ENCODE results near the gene DUSP3. TPM values are rescaled to one million over a fixed set of nuclear protein-coding genes. Genes with fewer than 3 reads are reported as not detected.

Gene DUSP3
- total and polyA plus RNA-seq, 2 experiments from 2014 or later: 23.1 to 24.9 TPM

- H3K27me3 ChIP-seq (replicated peaks; ENCODE audit: insufficient read depth): 0 out of 2 replicates have a peak, but pooled peaks cover 13% of the 10 kb centered on the region
- H2AFZ ChIP-seq: no peak overlapping the region
- H4K20me1 ChIP-seq (ENCODE audit: insufficient read depth): no peaks in the 10 kb centered on the region
- in situ Hi-C loops (cut with MboI): no loop called here
- no peaks in the 10 kb centered on the region for H3K9me3 ChIP-seq (ENCODE audit: low read depth)
- DNase-seq: no peak
- H3K27ac ChIP-seq: no peak overlapping the region
- H3K79me2 ChIP-seq (ENCODE audit: insufficient read depth): no peaks in the 10 kb centered on the region
- no peak overlapping the region for H3K9ac ChIP-seq
- H3K4me1 ChIP-seq (ENCODE audit: insufficient read depth): peaks cover 13% of the 10 kb centered on the region
- H3K36me3 ChIP-seq (ENCODE audit: low read depth): no peaks in the 10 kb centered on the region
- H3K9me2 ChIP-seq (ENCODE audit: insufficient read depth): no peaks in the 10 kb centered on the region
- peaks cover 3% of the 10 kb centered on the region; the same call in 1 of the 2 replicates for H3F3A ChIP-seq (ENCODE audit: insufficient read depth)
- no peak overlapping the region for H3K4me2 ChIP-seq (ENCODE audit: unreplicated experiment)
- WGBS, 2 experiments (ENCODE audit: low coverage in 1 of 2, low lambda C conversion rate in 2 of 2, missing lambda C conversion rate in 2 of 2): 63 to 81% methylated on average over 12 to 21 of the region's 21 CpGs
- no peak for TF ChIP-seq EZH2phosphoT487 (IDR thresholded peaks at IDR 0.05; ENCODE audit: insufficient read depth, low read depth)
- TF ChIP-seq EZH2 (IDR thresholded peaks at IDR 0.05; ENCODE audit: insufficient read depth, poor library complexity, severe bottlenecking): no peak
- no peak overlapping the region for H3K4me3 ChIP-seq
Measured at GRCh38 chr17:43754947-43755346, 23.8 kb downstream of the DUSP3 start.

GRCh38 chr17:43753493-43754129 lies 25.2 kb downstream of the DUSP3 start:
- 30 to 32% methylated on average over 5 of the region's 5 CpGs for WGBS, 2 experiments (ENCODE audit: low coverage in 1 of 2, low lambda C conversion rate in 2 of 2, missing lambda C conversion rate in 2 of 2)
- no peak overlapping the region for H3K27ac ChIP-seq
- H3K4me3 ChIP-seq: no peak overlapping the region
- H3K36me3 ChIP-seq (ENCODE audit: low read depth): no peaks in the 10 kb centered on the region
- H3K4me1 ChIP-seq (ENCODE audit: insufficient read depth): peaks cover 21% of the 10 kb centered on the region
- in situ Hi-C loops (cut with MboI): no loop called here
- H3K4me2 ChIP-seq (ENCODE audit: unreplicated experiment): no peak overlapping the region
- no peak for TF ChIP-seq EZH2phosphoT487 (IDR thresholded peaks at IDR 0.05; ENCODE audit: insufficient read depth, low read depth)
- no peak for TF ChIP-seq EZH2 (IDR thresholded peaks at IDR 0.05; ENCODE audit: insufficient read depth, poor library complexity, severe bottlenecking)
- H3K9ac ChIP-seq: no peak overlapping the region
- H3K9me3 ChIP-seq (ENCODE audit: low read depth): no peaks in the 10 kb centered on the region
- H3K27me3 ChIP-seq (replicated peaks; ENCODE audit: insufficient read depth): 0 out of 2 replicates have a peak, but pooled peaks cover 10% of the 10 kb centered on the region
- peaks cover 7% of the 10 kb centered on the region for H3F3A ChIP-seq (ENCODE audit: insufficient read depth)
- peak; percentile 66 for DNase-seq
- no peaks in the 10 kb centered on the region for H3K79me2 ChIP-seq (ENCODE audit: insufficient read depth)
- no peaks in the 10 kb centered on the region for H4K20me1 ChIP-seq (ENCODE audit: insufficient read depth)
- H2AFZ ChIP-seq: no peak overlapping the region
- no peaks in the 10 kb centered on the region for H3K9me2 ChIP-seq (ENCODE audit: insufficient read depth)

- H3K9ac ChIP-seq: no peak overlapping the region
- no peak for TF ChIP-seq EZH2phosphoT487 (IDR thresholded peaks at IDR 0.05; ENCODE audit: insufficient read depth, low read depth)
- TF ChIP-seq EZH2 (IDR thresholded peaks at IDR 0.05; ENCODE audit: insufficient read depth, poor library complexity, severe bottlenecking): no peak
- peaks cover 33% of the 10 kb centered on the region for H3K4me1 ChIP-seq (ENCODE audit: insufficient read depth)
- WGBS, 2 experiments (ENCODE audit: low coverage in 1 of 2, low lambda C conversion rate in 2 of 2, missing lambda C conversion rate in 2 of 2): 65 to 75% methylated on average over 5 of the region's 5 CpGs
- no peaks in the 10 kb centered on the region for H3K36me3 ChIP-seq (ENCODE audit: low read depth)
- no peaks in the 10 kb centered on the region for H3K9me3 ChIP-seq (ENCODE audit: low read depth)
- H3K79me2 ChIP-seq (ENCODE audit: insufficient read depth): no peaks in the 10 kb centered on the region
- H3K27me3 ChIP-seq (replicated peaks; ENCODE audit: insufficient read depth): no peaks in the 10 kb centered on the region
- no peaks in the 10 kb centered on the region for H3K9me2 ChIP-seq (ENCODE audit: insufficient read depth)
- peaks cover 17% of the 10 kb centered on the region for H3F3A ChIP-seq (ENCODE audit: insufficient read depth)
- in situ Hi-C loops (cut with MboI): no loop called here
- no peak overlapping the region for H3K4me3 ChIP-seq
- no peak for DNase-seq
- H2AFZ ChIP-seq: peak overlapping the region; percentile 57; the same call in 1 of the 2 replicates
- peak overlapping the region; percentile 26 for H3K4me2 ChIP-seq (ENCODE audit: unreplicated experiment)
- no peak overlapping the region for H3K27ac ChIP-seq
- H4K20me1 ChIP-seq (ENCODE audit: insufficient read depth): no peaks in the 10 kb centered on the region
Measured at GRCh38 chr17:43750153-43750552, 28.6 kb downstream of the DUSP3 start.

- 7 to 11% methylated on average over 6 of the region's 6 CpGs for WGBS, 2 experiments (ENCODE audit: low coverage in 1 of 2, low lambda C conversion rate in 2 of 2, missing lambda C conversion rate in 2 of 2)
- Histone ChIP-seq H3K9ac (no peak overlapping the region), H3K9me3 (ENCODE audit: low read depth) (no peaks in the 10 kb centered on the region), H3K36me3 (ENCODE audit: low read depth) (no peaks in the 10 kb centered on the region), H3K4me3 (no peak overlapping the region), H3F3A (ENCODE audit: insufficient read depth) (peaks cover 13% of the 10 kb centered on the region), H3K79me2 (ENCODE audit: insufficient read depth) (no peaks in the 10 kb centered on the region), H3K27me3 (replicated peaks; ENCODE audit: insufficient read depth) (no peaks in the 10 kb centered on the region), H3K4me1 (ENCODE audit: insufficient read depth) (peaks cover 29% of the 10 kb centered on the region), H4K20me1 (ENCODE audit: insufficient read depth) (no peaks in the 10 kb centered on the region), H3K9me2 (ENCODE audit: insufficient read depth) (no peaks in the 10 kb centered on the region), H3K4me2 (ENCODE audit: unreplicated experiment) (peak overlapping the region; percentile 1), H2AFZ (peak overlapping the region; percentile 27), H3K27ac (no peak overlapping the region)
- in situ Hi-C loops (cut with MboI): loop anchor here (10.0 kb wide), 1 partner anchor 161 kb away; no protein-coding TSS in a partner anchor
- TF ChIP-seq EZH2 (IDR thresholded peaks at IDR 0.05; ENCODE audit: insufficient read depth, poor library complexity, severe bottlenecking) (no peak), EZH2phosphoT487 (IDR thresholded peaks at IDR 0.05; ENCODE audit: insufficient read depth, low read depth) (no peak)
- peak; percentile 42 for DNase-seq
Measured at GRCh38 chr17:43745541-43745940, 33.2 kb downstream of the DUSP3 start.

Measured in GM23248 (cell line).